GM18873 (cell line): ENCODE measurements around the gene NXPH1.

Experiments used
- ATAC-seq: cut with Tn5 transposase; IDR thresholded peaks from one replicate; pipeline ENCODE4 v1.9.1; 2021; ENCODE audit warnings: mild to moderate bottlenecking, moderate library complexity, moderate number of reproducible peaks; ENCODE audit not compliant: unreplicated experiment, low FRiP score

Gene NXPH1

GRCh38 chr7:8585591-8585990 lies 152.2 kb downstream of the NXPH1 start:
- no peak for ATAC-seq

- no peak for ATAC-seq
These were observed 156.8 kb downstream of the NXPH1 start for GRCh38 chr7:8590225-8590624.

- no peak for ATAC-seq
These were observed 157.4 kb downstream of the NXPH1 start for GRCh38 chr7:8590791-8591190.

- no peak for ATAC-seq
These were observed 157.9 kb downstream of the NXPH1 start for GRCh38 chr7:8591289-8591688.

- ATAC-seq, result no peak
These were observed 158.8 kb downstream of the NXPH1 start for GRCh38 chr7:8592167-8592566.

GRCh38 chr7:8594115-8594514 lies 160.7 kb downstream of the NXPH1 start:
- ATAC-seq, result no peak

GRCh38 chr7:8597565-8597964 lies 164.2 kb downstream of the NXPH1 start:
- no peak for ATAC-seq

GRCh38 chr7:8601121-8601520 lies 167.7 kb downstream of the NXPH1 start:
- no peak for ATAC-seq

- ATAC-seq, result no peak
These were observed 171.8 kb downstream of the NXPH1 start for GRCh38 chr7:8605221-8605620.

GRCh38 chr7:8612584-8612983 lies 179.2 kb downstream of the NXPH1 start:
- no peak for ATAC-seq

- ATAC-seq, result no peak
These were observed 179.8 kb downstream of the NXPH1 start for GRCh38 chr7:8613191-8613590.

GRCh38 chr7:8615019-8615418 lies 181.6 kb downstream of the NXPH1 start:
- no peak for ATAC-seq

GRCh38 chr7:8618441-8619070 lies 185.1 kb downstream of the NXPH1 start:
- no peak for ATAC-seq

- no peak for ATAC-seq
These were observed 186.8 kb downstream of the NXPH1 start for GRCh38 chr7:8620169-8620568.

GRCh38 chr7:8625612-8626011 lies 192.2 kb downstream of the NXPH1 start:
- ATAC-seq, result no peak

GRCh38 chr7:8627325-8627724 lies 193.9 kb downstream of the NXPH1 start:
- no peak for ATAC-seq

- ATAC-seq, result no peak
These were observed 195.2 kb downstream of the NXPH1 start for GRCh38 chr7:8628656-8629055.

GRCh38 chr7:8629504-8629903 lies 196.1 kb downstream of the NXPH1 start:
- ATAC-seq, result no peak

- no peak for ATAC-seq
These were observed 203.9 kb downstream of the NXPH1 start for GRCh38 chr7:8637322-8637721.

GRCh38 chr7:8638076-8638475 lies 204.7 kb downstream of the NXPH1 start:
- ATAC-seq, result no peak

- no peak for ATAC-seq
These were observed 206.3 kb downstream of the NXPH1 start for GRCh38 chr7:8639668-8640067.

GRCh38 chr7:8640671-8641070 lies 207.3 kb downstream of the NXPH1 start:
- ATAC-seq, result no peak
